Measurements from ENCODE around the gene CACNA1B. TPM values are rescaled to one million over a fixed set of nuclear protein-coding genes. Genes with fewer than 3 reads are reported as not detected.

The CACNA1B gene
- total RNA-seq, 1 donor from 2014 or later, result not detected

GRCh38 chr9:137913771-137914767 lies 36.5 kb downstream of the CACNA1B start:
- DNase-seq, result no peak
- H3K27ac Mint-ChIP-seq, result no peak overlapping the region
- H3K4me3 Mint-ChIP-seq, result no peak overlapping the region
- intact Hi-C loops (cut with micrococcal nuclease), result no loop called here
- H3K9me3 Mint-ChIP-seq, result no peaks in the 10 kb centered on the region
- H3K36me3 Mint-ChIP-seq (ENCODE audit: low read depth), result no peaks in the 10 kb centered on the region
- H3K27me3 Mint-ChIP-seq, result peaks cover 2% of the 10 kb centered on the region
- H3K4me1 Mint-ChIP-seq, result no peaks in the 10 kb centered on the region

GRCh38 chr9:137916540-137916939 lies 39.0 kb downstream of the CACNA1B start:
- Mint-ChIP-seq H3K27ac (no peak overlapping the region), H3K4me3 (no peak overlapping the region), H3K9me3 (no peaks in the 10 kb centered on the region), H3K4me1 (no peaks in the 10 kb centered on the region), H3K36me3 (ENCODE audit: low read depth) (no peaks in the 10 kb centered on the region), H3K27me3 (no peaks in the 10 kb centered on the region)
- intact Hi-C loops (cut with micrococcal nuclease), result no loop called here
- no peak for DNase-seq

GRCh38 chr9:137917116-137917515 lies 39.5 kb downstream of the CACNA1B start:
- no peaks in the 10 kb centered on the region for H3K9me3 Mint-ChIP-seq
- no peaks in the 10 kb centered on the region for H3K27me3 Mint-ChIP-seq
- no peak for DNase-seq
- no peaks in the 10 kb centered on the region for H3K36me3 Mint-ChIP-seq (ENCODE audit: low read depth)
- no peaks in the 10 kb centered on the region for H3K4me1 Mint-ChIP-seq
- no peak overlapping the region for H3K27ac Mint-ChIP-seq
- intact Hi-C loops (cut with micrococcal nuclease), result no loop called here
- no peak overlapping the region for H3K4me3 Mint-ChIP-seq

GRCh38 chr9:137917795-137918194 lies 40.2 kb downstream of the CACNA1B start:
- DNase-seq, result no peak
- H3K36me3 Mint-ChIP-seq (ENCODE audit: low read depth), result no peaks in the 10 kb centered on the region
- H3K9me3 Mint-ChIP-seq, result no peaks in the 10 kb centered on the region
- no peaks in the 10 kb centered on the region for H3K27me3 Mint-ChIP-seq
- no peak overlapping the region for H3K4me3 Mint-ChIP-seq
- no peak overlapping the region for H3K27ac Mint-ChIP-seq
- intact Hi-C loops (cut with micrococcal nuclease), result no loop called here
- no peaks in the 10 kb centered on the region for H3K4me1 Mint-ChIP-seq

- intact Hi-C loops (cut with micrococcal nuclease), result no loop called here
- DNase-seq, result no peak
- H3K4me1 Mint-ChIP-seq, result no peaks in the 10 kb centered on the region
Observed at GRCh38 chr9:137918331-137919094, 40.9 kb downstream of the CACNA1B start.

GRCh38 chr9:137919095-137919465 lies 41.5 kb downstream of the CACNA1B start:
- no peaks in the 10 kb centered on the region for H3K27me3 Mint-ChIP-seq
- no peak overlapping the region for H3K4me3 Mint-ChIP-seq
- no peaks in the 10 kb centered on the region for H3K9me3 Mint-ChIP-seq
- no peak overlapping the region for H3K27ac Mint-ChIP-seq
- no peaks in the 10 kb centered on the region for H3K36me3 Mint-ChIP-seq (ENCODE audit: low read depth)
- no peaks in the 10 kb centered on the region for H3K4me1 Mint-ChIP-seq
- no peak for DNase-seq
- intact Hi-C loops (cut with micrococcal nuclease), result no loop called here

More at GRCh38 chr9:137918331-137919094, 40.9 kb downstream of the CACNA1B start:
- Mint-ChIP-seq H3K27ac (no peak overlapping the region), H3K36me3 (ENCODE audit: low read depth) (no peaks in the 10 kb centered on the region), H3K4me3 (no peak overlapping the region), H3K27me3 (no peaks in the 10 kb centered on the region), H3K9me3 (no peaks in the 10 kb centered on the region)

GRCh38 chr9:137919649-137920141 lies 42.1 kb downstream of the CACNA1B start:
- Mint-ChIP-seq H3K27ac (no peak overlapping the region), H3K27me3 (no peaks in the 10 kb centered on the region), H3K4me1 (no peaks in the 10 kb centered on the region), H3K4me3 (no peak overlapping the region), H3K36me3 (ENCODE audit: low read depth) (no peaks in the 10 kb centered on the region), H3K9me3 (no peaks in the 10 kb centered on the region)
- DNase-seq, result no peak
- intact Hi-C loops (cut with micrococcal nuclease), result no loop called here

GRCh38 chr9:137920753-137921152 lies 43.2 kb downstream of the CACNA1B start:
- intact Hi-C loops (cut with micrococcal nuclease), result no loop called here
- Mint-ChIP-seq H3K27ac (no peak overlapping the region), H3K9me3 (no peaks in the 10 kb centered on the region), H3K36me3 (ENCODE audit: low read depth) (no peaks in the 10 kb centered on the region), H3K4me3 (no peak overlapping the region), H3K27me3 (no peaks in the 10 kb centered on the region), H3K4me1 (no peaks in the 10 kb centered on the region)
- no peak for DNase-seq

GRCh38 chr9:137924169-137924568 lies 46.6 kb downstream of the CACNA1B start:
- intact Hi-C loops (cut with micrococcal nuclease), result no loop called here
- no peak for DNase-seq
- H3K4me1 Mint-ChIP-seq, result no peaks in the 10 kb centered on the region
- no peak overlapping the region for H3K27ac Mint-ChIP-seq
- no peak overlapping the region for H3K4me3 Mint-ChIP-seq
- no peaks in the 10 kb centered on the region for H3K27me3 Mint-ChIP-seq
- peaks cover 4% of the 10 kb centered on the region for H3K9me3 Mint-ChIP-seq
- no peaks in the 10 kb centered on the region for H3K36me3 Mint-ChIP-seq (ENCODE audit: low read depth)

GRCh38 chr9:137924761-137925369 lies 47.3 kb downstream of the CACNA1B start:
- H3K27ac Mint-ChIP-seq, result no peak overlapping the region
- H3K9me3 Mint-ChIP-seq, result peaks cover 4% of the 10 kb centered on the region
- no peaks in the 10 kb centered on the region for H3K36me3 Mint-ChIP-seq (ENCODE audit: low read depth)
- no peak overlapping the region for H3K4me3 Mint-ChIP-seq
- intact Hi-C loops (cut with micrococcal nuclease), result no loop called here
- H3K27me3 Mint-ChIP-seq, result no peaks in the 10 kb centered on the region
- no peak for DNase-seq
- no peaks in the 10 kb centered on the region for H3K4me1 Mint-ChIP-seq

GRCh38 chr9:137943655-137944054 lies 66.1 kb downstream of the CACNA1B start:
- intact Hi-C loops (cut with micrococcal nuclease), result no loop called here
- no peak for DNase-seq
- Mint-ChIP-seq H3K4me1 (no peaks in the 10 kb centered on the region), H3K36me3 (ENCODE audit: low read depth) (no peaks in the 10 kb centered on the region), H3K4me3 (no peak overlapping the region), H3K27me3 (no peaks in the 10 kb centered on the region), H3K27ac (no peak overlapping the region), H3K9me3 (peaks cover 16% of the 10 kb centered on the region)

- Mint-ChIP-seq H3K4me3 (no peak overlapping the region), H3K27ac (no peak overlapping the region), H3K27me3 (no peaks in the 10 kb centered on the region), H3K4me1 (no peaks in the 10 kb centered on the region), H3K36me3 (ENCODE audit: low read depth) (no peaks in the 10 kb centered on the region), H3K9me3 (peaks cover 16% of the 10 kb centered on the region)
- intact Hi-C loops (cut with micrococcal nuclease), result no loop called here
- DNase-seq, result no peak
Observed at GRCh38 chr9:137945581-137945980, 68.0 kb downstream of the CACNA1B start.

- no peak for DNase-seq
- H3K4me1 Mint-ChIP-seq, result no peaks in the 10 kb centered on the region
- no peak overlapping the region for H3K4me3 Mint-ChIP-seq
- H3K27ac Mint-ChIP-seq, result no peak overlapping the region
- H3K9me3 Mint-ChIP-seq, result peaks cover 16% of the 10 kb centered on the region
- H3K27me3 Mint-ChIP-seq, result no peaks in the 10 kb centered on the region
- intact Hi-C loops (cut with micrococcal nuclease), result no loop called here
- H3K36me3 Mint-ChIP-seq (ENCODE audit: low read depth), result no peaks in the 10 kb centered on the region
Observed at GRCh38 chr9:137946993-137947392, 69.4 kb downstream of the CACNA1B start.

- no peaks in the 10 kb centered on the region for H3K27me3 Mint-ChIP-seq
- H3K9me3 Mint-ChIP-seq, result peaks cover 12% of the 10 kb centered on the region
- no peak overlapping the region for H3K27ac Mint-ChIP-seq
- intact Hi-C loops (cut with micrococcal nuclease), result no loop called here
- no peak for DNase-seq
- no peaks in the 10 kb centered on the region for H3K36me3 Mint-ChIP-seq (ENCODE audit: low read depth)
- H3K4me3 Mint-ChIP-seq, result no peak overlapping the region
- H3K4me1 Mint-ChIP-seq, result no peaks in the 10 kb centered on the region
Observed at GRCh38 chr9:137948642-137949041, 71.1 kb downstream of the CACNA1B start.

Data from activated CD4-positive, alpha-beta T cell treated with anti-CD3 and anti-CD28 coated beads, Interleukin-2, amount 10 ng/mL, durations not matched to agents 24 days and 14 days (primary cell).